Breast epithelium (tissue), 3 donors: ENCODE measurements around the gene SPEM2.

Experiments used
- POLR2A ChIP-seq: fragments of 450-650 bp; IDR thresholded peaks from one replicate; pipeline ENCODE4 v1.6.1; 2016; ENCODE audit warnings: antibody characterized with exemption, mild to moderate bottlenecking, moderate library complexity
- POLR2AphosphoS5 ChIP-seq, 3 donors: sonication (generic); formaldehyde crosslinking; IDR thresholded peaks; one replicate each; pipeline ENCODE4 v1.6.1; 2017; ENCODE audit warnings: antibody characterized with exemption in 3 of 3
- TF ChIP-seq, protein P1 (sequence below), 3 donors: fragments of 450-650 bp; IDR thresholded peaks; one replicate each; pipeline ENCODE4 v1.5.1; 2016 to 2017; ENCODE audit warnings: antibody characterized with exemption in 3 of 3, mild to moderate bottlenecking in 3 of 3, moderate library complexity in 3 of 3

DNA sequence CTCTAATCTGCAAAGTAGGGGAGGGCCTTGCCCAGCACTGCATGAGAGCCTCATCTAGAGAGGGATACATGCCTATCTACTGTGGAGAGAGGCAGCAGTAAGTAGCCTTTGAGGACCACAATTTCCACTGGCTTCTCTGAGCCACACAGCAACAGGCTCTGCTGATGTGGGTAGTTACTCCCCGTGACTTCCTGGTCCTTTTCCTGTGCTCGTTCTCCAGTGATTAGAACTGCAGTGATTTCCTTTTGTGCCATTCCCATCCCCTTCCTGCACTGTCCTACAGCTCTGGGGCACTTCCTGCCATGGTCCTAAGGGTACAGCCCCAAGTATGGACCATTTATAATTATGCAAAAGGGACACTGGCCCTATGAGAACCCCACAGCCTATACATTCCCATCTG lies 34.1 kb upstream of the SPEM2 start:
- TF ChIP-seq, protein P1, sequence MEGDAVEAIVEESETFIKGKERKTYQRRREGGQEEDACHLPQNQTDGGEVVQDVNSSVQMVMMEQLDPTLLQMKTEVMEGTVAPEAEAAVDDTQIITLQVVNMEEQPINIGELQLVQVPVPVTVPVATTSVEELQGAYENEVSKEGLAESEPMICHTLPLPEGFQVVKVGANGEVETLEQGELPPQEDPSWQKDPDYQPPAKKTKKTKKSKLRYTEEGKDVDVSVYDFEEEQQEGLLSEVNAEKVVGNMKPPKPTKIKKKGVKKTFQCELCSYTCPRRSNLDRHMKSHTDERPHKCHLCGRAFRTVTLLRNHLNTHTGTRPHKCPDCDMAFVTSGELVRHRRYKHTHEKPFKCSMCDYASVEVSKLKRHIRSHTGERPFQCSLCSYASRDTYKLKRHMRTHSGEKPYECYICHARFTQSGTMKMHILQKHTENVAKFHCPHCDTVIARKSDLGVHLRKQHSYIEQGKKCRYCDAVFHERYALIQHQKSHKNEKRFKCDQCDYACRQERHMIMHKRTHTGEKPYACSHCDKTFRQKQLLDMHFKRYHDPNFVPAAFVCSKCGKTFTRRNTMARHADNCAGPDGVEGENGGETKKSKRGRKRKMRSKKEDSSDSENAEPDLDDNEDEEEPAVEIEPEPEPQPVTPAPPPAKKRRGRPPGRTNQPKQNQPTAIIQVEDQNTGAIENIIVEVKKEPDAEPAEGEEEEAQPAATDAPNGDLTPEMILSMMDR (IDR thresholded peaks at IDR 0.05) = no peak
- TF ChIP-seq POLR2A (no peak), POLR2AphosphoS5 (IDR thresholded peaks at IDR 0.05) (no peak)
